GM18858 (cell line): Measurements from ENCODE around the gene DOCK8.
"Not testable (repeated sequence)": the region's sequence is repeated elsewhere in the genome, so short reads cannot be mapped to it uniquely, and the experiment has no call there.

Experiments
- ATAC-seq: cut with Tn5 transposase; IDR thresholded peaks from one replicate; pipeline ENCODE4 v1.9.1; 2021; ENCODE audit not compliant: unreplicated experiment

DOCK8 gene

GRCh38 chr9:214648-215493 is at the start of gene DOCK8:
Gene DOCK8, plus strand, starts transcription at chr9:214865. Its CDS starts 112 bp downstream, at chr9:214977.
- ATAC-seq, result peak; percentile 77

GRCh38 chr9:169757-170156 is 44.9 kb upstream of the DOCK8 start:
- ATAC-seq, result not testable (repeated sequence)

DNA sequence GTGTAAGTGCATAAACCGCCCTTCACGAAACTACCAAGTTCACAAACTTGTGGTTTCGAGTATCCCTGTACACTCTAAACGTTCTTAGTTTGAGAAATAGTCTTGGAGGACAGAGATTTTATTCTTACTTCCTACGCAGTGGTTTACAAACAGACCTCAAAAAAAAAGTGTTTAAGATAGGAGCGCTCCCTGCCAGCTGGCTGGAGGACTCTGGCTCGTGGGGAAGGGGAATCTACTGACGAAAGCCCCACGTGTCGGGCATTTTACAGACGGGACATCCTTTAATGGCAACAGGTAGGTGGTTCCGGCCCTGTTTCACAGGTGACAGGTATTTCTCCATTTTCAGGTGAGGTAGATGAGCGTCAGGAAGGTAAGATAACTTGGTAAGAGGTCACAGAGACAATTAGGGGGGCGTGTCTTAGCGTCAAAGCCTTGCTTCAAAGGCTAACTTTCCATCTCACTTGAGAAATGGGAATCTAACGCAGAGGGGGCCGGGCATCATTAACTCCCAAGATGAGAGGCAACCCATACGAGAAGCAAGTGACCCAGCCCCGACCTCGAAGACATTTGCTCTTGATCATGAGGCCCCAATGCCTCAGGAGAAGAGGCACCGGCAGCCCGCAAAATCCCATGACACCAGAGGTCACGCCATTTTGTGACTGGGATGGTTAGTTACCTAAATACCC is 36.4 kb upstream of the DOCK8 start:
- not testable (repeated sequence) for ATAC-seq

GRCh38 chr9:178970-179383 is 35.7 kb upstream of the DOCK8 start, which contains the start of gene ZNG1A:
Gene ZNG1A, minus strand, starts transcription at chr9:179056. Its CDS starts 87 bp downstream, at chr9:178969.
- not testable (repeated sequence) for ATAC-seq

GRCh38 chr9:199601-200000 is 15.1 kb upstream of the DOCK8 start:
- ATAC-seq, result not testable (repeated sequence)

- no peak for ATAC-seq
Observed at GRCh38 chr9:206481-206880, 8.2 kb upstream of the DOCK8 start.

GRCh38 chr9:209143-209758 is 5.4 kb upstream of the DOCK8 start:
- no peak for ATAC-seq

GRCh38 chr9:211036-211435 is 3.6 kb upstream of the DOCK8 start:
- ATAC-seq, result no peak

DNA sequence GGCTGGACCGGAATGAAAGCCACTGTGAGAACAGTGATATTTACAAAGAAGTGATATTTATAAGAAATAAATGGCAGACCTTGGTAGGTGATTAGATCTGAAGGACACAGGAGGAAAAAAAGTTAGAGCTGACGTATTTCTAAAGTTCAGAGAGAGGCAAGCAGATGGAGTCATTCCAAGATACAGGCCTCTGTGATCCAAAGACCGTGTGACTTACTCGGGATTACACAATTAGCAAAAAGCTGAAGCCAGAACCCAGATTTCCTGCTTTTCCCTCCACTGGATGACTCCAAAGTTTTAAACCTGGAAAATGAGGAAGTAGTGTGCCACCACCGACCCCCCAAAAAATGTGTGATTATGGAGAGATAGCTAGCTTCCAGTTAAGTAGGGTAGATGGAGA is 3.1 kb upstream of the DOCK8 start:
- no peak for ATAC-seq

DNA sequence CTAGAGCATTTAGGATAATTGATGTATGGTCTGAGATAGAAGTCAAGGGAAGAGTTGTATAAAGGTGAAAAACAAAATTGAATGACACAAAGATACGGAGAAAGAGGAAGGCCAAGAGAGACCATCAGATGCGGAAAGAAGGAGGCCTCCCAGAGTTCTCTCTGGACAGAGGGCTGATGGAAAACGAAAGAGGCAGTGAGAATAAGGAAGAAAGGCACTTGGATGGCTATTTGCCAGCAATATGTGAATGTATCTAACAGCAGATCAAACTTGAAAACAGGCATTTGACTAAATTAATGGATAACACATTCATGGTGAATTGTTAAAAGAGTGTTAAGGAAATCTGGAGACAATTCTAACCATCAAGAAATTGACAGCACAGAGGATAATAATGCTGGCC is 2.4 kb upstream of the DOCK8 start:
- ATAC-seq, result no peak

DNA sequence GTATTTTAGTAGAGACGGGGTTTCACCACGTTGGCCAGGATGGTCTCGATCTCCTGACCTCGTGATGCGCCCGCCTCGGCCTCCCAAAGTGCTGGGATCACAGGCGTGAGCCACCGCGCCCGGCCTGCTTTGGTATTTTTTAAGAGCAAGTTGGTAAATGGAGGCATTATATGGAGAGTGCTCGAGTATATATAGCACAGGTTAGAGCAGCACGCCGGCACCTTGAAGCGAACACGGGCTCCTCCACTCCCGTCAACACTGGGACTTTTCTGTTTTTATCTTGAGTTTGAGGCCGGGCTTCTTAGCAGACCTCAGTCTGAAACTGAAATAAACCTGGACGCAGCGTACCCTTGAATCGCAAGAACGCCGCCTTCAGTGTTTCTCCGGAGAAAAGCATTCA is 764 bp upstream of the DOCK8 start:
- not testable (repeated sequence) for ATAC-seq

DNA sequence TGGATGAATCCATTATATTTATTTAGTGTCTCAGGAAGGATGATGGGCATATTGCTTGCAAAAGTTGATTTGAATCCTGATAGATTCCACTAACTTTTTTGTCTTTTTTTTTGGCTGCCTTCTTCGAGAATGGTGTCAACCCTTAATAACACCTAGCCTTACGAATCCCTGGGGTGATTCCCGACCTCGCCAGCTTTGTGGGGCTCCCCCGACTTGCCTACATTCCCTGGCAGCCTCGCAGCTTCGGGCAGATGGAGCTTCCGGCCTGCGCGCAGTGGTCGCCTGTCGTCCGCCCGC is 366 bp upstream of the DOCK8 start:
- no peak for ATAC-seq

- no peak for ATAC-seq
Observed at GRCh38 chr9:215631-216155, 1.0 kb downstream of the DOCK8 start.

- ATAC-seq, result no peak
Observed at GRCh38 chr9:216866-217265, 2.2 kb downstream of the DOCK8 start.

DNA sequence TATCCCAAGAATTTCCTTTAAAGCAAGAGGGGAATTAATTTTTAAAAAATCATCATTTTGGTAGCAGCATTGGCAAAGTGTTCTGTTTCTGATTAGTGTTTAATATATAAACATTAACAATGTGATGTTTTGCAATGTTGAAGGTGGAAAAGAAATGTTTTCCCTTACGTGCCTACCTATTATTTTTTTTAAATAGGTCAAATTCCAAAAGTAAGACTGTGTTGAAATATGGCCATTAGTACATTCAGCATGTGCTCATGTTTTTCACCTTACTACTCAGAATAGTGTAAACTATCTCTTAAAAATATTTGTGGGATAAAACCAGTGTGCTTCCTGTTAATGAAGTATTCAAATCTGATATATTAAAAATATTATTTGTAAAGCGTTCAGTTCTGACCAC is 3.3 kb downstream of the DOCK8 start:
- no peak for ATAC-seq

- ATAC-seq, result not testable (repeated sequence)
Observed at GRCh38 chr9:219036-219435, 4.4 kb downstream of the DOCK8 start.

DNA sequence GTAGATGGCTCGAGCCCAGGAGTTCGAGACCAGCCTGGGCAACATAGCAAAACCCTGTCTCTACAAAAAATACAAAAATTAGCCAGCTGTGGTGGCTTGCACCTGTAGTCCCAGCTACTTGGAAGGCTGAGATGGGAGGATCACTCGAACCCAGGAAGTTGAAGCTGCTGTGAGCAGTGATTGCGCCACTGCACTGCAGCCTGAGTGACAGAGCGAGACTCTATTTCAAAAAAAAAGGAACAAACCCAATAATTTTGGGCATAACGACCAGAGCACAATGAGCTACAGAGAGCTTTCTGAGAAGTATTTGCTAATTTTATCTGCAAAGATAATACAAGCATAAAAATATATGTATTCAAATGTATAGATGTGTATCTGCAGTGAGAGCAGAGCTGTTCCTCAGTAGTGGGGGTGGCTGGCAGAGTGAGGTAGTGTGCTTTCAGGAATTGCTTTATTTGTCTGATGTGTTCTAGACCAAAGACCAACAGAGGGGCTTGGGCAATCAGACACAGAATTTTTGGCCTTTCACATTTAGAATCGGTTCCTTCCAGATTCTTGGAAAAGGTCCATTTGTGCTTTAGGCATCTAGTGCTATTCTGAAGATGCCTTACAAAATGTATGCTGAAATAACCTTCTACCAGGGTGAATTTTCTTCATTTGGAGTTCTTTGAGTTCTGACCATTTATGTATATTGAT is 5.2 kb downstream of the DOCK8 start:
- ATAC-seq, result no peak

- ATAC-seq, result no peak
Observed at GRCh38 chr9:221989-222776, 7.5 kb downstream of the DOCK8 start.

DNA sequence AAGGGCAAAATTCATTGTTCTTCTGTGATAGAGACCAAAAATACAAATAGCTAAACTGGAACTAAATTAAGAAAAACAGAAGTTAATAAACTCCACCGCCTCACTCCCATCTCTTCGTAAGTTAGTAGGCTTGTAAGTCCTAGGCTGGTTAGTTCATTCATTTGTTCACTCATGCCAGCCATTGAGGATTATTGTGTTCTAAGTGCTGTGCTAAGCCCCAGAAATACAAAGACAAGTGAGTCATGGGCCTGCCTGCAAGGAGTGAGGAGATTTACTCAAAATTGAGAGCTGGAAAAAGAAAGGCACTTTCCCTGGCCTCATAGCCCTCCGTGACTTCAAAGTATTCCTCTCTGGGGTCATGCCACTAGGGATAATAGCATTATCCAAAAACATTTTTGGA is 8.5 kb downstream of the DOCK8 start:
- ATAC-seq, result no peak

DNA sequence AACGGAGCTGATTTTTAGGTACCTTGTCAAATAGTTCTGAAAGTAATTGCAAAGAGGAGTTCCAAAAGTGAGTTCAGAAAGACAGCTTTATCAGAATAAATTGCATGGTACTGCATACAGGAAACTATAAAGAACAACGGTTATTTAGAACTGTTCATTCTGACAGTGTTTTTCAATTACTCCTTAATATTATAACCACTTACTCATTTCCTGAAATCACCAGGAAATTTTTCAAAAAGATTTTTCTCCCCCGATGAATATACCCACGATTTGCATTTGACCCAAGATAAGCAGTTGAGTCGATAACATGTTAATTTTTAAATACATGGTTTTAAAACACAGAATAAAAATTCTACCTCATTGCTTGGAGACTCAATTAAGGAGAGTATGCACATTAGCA is 9.4 kb downstream of the DOCK8 start:
- ATAC-seq, result no peak
